ENCODE data around the gene COL19A1.

Gene COL19A1

DNA sequence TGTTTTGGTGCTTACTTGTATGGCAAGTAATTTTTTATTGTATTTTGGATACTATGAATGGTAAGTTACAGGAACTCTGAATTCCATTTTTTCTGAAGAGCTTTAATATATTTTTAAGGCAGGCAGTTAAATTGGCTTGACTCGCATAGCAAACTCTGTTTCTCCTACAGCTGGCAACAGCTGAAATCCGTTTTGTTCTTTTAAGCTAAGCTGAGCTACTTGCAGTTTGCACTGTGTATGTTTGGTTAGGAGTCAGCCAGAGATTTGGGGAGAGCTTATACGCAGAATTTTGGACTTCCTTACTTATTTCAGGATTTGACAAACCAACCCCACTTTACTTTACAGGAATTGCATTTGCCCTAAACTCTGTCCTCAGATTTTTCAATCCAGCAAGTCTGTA lies 179.1 kb downstream of the COL19A1 start:
- TF ChIP-seq, protein P1, sequence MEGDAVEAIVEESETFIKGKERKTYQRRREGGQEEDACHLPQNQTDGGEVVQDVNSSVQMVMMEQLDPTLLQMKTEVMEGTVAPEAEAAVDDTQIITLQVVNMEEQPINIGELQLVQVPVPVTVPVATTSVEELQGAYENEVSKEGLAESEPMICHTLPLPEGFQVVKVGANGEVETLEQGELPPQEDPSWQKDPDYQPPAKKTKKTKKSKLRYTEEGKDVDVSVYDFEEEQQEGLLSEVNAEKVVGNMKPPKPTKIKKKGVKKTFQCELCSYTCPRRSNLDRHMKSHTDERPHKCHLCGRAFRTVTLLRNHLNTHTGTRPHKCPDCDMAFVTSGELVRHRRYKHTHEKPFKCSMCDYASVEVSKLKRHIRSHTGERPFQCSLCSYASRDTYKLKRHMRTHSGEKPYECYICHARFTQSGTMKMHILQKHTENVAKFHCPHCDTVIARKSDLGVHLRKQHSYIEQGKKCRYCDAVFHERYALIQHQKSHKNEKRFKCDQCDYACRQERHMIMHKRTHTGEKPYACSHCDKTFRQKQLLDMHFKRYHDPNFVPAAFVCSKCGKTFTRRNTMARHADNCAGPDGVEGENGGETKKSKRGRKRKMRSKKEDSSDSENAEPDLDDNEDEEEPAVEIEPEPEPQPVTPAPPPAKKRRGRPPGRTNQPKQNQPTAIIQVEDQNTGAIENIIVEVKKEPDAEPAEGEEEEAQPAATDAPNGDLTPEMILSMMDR (IDR thresholded peaks at IDR 0.05; ENCODE audit: low read depth, low read length) = no peak
- TF ChIP-seq, protein P2, sequence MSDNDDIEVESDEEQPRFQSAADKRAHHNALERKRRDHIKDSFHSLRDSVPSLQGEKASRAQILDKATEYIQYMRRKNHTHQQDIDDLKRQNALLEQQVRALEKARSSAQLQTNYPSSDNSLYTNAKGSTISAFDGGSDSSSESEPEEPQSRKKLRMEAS (IDR thresholded peaks at IDR 0.05; ENCODE audit: low read depth, low read length) = no peak
- TF ChIP-seq POLR2A (IDR thresholded peaks at IDR 0.05; ENCODE audit: extremely low read depth, insufficient read length) = no peak
- TF ChIP-seq MYC (IDR thresholded peaks at IDR 0.05; ENCODE audit: low read depth, low read length) = no peak
- H3K4me3 ChIP-seq (ENCODE audit: low read depth, low read length) = no peak overlapping the region
- no peak for DNase-seq (ENCODE audit: low read depth)

DNA sequence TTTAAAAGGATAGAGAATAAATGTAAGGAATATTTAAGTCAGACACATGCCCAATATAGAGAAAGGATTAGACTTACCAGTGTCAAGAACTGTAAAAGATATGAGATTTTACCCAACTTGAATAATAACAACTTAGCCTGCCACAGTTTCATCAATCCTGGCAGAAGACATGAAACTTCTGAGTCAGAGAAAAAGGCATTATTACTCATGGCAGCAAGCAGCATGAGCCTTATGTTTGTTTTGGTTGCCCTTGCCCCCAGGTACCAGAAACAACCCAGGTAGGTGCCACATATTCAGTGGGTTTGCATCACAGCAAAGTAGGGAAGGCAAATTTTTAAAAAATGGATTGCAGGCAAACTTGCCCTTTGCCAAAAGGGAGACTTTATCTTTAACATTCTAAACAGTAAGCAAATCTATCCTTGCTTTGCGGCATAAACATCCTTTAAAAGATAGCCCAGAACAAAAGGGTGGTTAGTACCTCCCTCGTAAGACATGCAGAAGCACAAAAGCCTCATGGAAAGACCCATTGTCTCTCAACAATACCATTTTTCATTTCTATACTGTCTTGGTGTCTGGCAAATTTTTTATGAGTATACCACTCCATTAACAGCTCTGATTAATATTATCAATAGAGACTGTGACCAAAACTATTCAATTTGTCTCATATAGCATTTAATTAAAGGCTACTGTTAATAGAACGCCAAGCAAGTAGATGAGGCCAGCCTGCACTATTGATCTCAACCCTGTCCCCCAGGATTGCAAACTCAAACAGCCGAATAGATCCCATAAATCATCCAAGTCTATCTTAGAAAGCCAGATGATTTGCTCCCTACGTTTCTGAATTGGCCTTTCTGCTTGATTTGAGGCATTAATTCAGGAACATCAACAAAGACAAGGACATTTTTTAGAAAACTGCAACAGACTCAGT lies 185.1 kb downstream of the COL19A1 start:
- TF ChIP-seq, protein P1 (IDR thresholded peaks at IDR 0.05; ENCODE audit: low read depth, low read length) = no peak
- TF ChIP-seq MYC (IDR thresholded peaks at IDR 0.05; ENCODE audit: low read depth, low read length) (no peak), POLR2A (IDR thresholded peaks at IDR 0.05; ENCODE audit: extremely low read depth, insufficient read length) (no peak)
- TF ChIP-seq, protein P2 (IDR thresholded peaks at IDR 0.05; ENCODE audit: low read depth, low read length) = no peak
- no peak for DNase-seq (ENCODE audit: low read depth)
- H3K4me3 ChIP-seq (ENCODE audit: low read depth, low read length) = no peak overlapping the region

DNA sequence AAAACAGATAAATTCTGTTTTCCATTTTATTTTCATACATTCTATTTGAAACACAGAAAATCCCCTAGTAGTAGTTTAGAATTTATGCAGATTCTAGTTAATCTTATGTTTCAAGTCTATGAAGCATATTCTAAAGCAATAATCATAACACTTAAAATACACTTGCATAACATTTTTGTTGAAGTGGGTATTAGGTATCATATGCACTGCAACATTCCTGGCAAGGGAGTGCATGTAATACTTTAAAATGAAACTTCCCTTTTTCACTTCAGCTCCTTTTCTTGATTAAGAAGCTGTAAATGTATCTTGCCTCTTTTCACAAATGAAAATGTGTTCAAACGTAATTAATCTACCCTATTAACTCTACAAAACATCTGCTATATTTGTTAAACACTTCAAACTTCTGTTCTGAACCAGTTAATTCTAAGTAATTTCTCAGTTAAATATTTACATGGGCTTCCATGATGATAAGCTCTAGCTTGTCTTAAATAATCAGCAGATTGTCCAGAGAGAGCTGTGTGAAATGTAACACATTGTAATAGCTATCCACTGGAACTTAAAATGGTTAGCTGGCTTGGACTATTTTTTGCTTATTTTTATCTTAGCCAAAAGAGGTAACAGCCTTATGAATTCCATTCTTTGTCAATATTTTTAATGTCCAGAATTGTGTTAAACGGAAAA lies 192.8 kb downstream of the COL19A1 start:
- peak; percentile 4 for DNase-seq (ENCODE audit: low read depth)
- TF ChIP-seq, protein P2 (IDR thresholded peaks at IDR 0.05; ENCODE audit: low read depth, low read length) = no peak
- TF ChIP-seq, protein P1 (IDR thresholded peaks at IDR 0.05; ENCODE audit: low read depth, low read length) = no peak
- no peak for TF ChIP-seq MYC (IDR thresholded peaks at IDR 0.05; ENCODE audit: low read depth, low read length)
- no peak for TF ChIP-seq POLR2A (IDR thresholded peaks at IDR 0.05; ENCODE audit: extremely low read depth, insufficient read length)
- no peak overlapping the region for H3K4me3 ChIP-seq (ENCODE audit: low read depth, low read length)

DNA sequence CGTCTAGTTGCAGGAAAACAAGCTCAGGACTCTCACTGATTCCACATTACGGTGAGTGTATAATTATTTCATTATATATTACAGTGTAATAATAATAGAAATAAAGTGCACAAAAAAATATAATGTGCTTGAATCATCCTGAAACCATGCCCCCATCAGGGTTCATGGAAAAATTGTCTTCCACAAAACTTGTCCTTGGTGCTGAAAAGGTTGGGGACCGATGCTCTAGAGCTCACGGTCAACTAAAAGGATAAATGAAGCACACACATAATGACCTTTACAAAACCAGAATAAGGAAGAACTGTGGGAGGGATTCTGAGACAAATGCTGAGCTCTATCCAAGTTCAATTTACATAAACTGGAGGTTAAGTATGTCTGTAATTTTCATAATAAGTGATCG lies 194.3 kb downstream of the COL19A1 start:
- TF ChIP-seq, protein P1 (IDR thresholded peaks at IDR 0.05; ENCODE audit: low read depth, low read length) = no peak
- no peak for TF ChIP-seq MYC (IDR thresholded peaks at IDR 0.05; ENCODE audit: low read depth, low read length)
- TF ChIP-seq, protein P2 (IDR thresholded peaks at IDR 0.05; ENCODE audit: low read depth, low read length) = no peak
- TF ChIP-seq POLR2A (IDR thresholded peaks at IDR 0.05; ENCODE audit: extremely low read depth, insufficient read length) = no peak

DNA sequence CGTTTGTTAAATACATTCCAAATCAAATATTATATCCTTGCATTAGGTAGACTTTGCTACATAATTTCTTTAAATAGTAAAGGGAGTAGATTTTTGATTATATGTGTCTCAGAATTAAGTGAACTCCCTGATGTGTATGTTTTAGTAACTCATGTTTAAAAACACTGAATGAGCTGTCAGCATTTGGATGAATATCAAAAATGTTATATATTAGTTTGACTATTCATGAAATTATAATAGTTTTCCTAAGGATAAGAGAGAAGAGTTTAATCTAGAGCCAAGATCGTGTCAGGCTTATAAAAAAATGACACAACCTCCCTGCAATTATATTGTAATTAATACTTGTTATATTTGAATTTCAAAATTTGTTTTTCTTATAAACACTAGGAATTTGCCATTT lies 195.2 kb downstream of the COL19A1 start:
- H3K4me3 ChIP-seq (ENCODE audit: low read depth, low read length) = no peak overlapping the region
- DNase-seq (ENCODE audit: low read depth) = no peak
- TF ChIP-seq, protein P1 (IDR thresholded peaks at IDR 0.05; ENCODE audit: low read depth, low read length) = no peak
- no peak for TF ChIP-seq POLR2A (IDR thresholded peaks at IDR 0.05; ENCODE audit: extremely low read depth, insufficient read length)
- TF ChIP-seq, protein P2 (IDR thresholded peaks at IDR 0.05; ENCODE audit: low read depth, low read length) = no peak
- no peak for TF ChIP-seq MYC (IDR thresholded peaks at IDR 0.05; ENCODE audit: low read depth, low read length)

More for the DNA sequence above, 194.3 kb downstream of the COL19A1 start:
- no peak for DNase-seq (ENCODE audit: low read depth)
- H3K4me3 ChIP-seq (ENCODE audit: low read depth, low read length) = no peak overlapping the region
